Measurements from ENCODE around the gene TMEFF2.

TMEFF2 gene

GRCh38 chr2:192069417-192069816 is 125.3 kb downstream of the TMEFF2 start:
- no peak for DNase-seq

GRCh38 chr2:192068966-192069365 is 125.8 kb downstream of the TMEFF2 start:
- DNase-seq, result no peak

- DNase-seq, result no peak
Observed at GRCh38 chr2:192067631-192068030, 127.1 kb downstream of the TMEFF2 start.

- no peak for DNase-seq
Observed at GRCh38 chr2:192064459-192064858, 130.3 kb downstream of the TMEFF2 start.

- DNase-seq, result no peak
Observed at GRCh38 chr2:192060161-192060560, 134.6 kb downstream of the TMEFF2 start.

- DNase-seq, result no peak
Observed at GRCh38 chr2:192059266-192059665, 135.5 kb downstream of the TMEFF2 start.

- no peak for DNase-seq
Observed at GRCh38 chr2:192053921-192054320, 140.8 kb downstream of the TMEFF2 start.

GRCh38 chr2:192051533-192051932 is 143.2 kb downstream of the TMEFF2 start:
- peak in 1 of 56 donors; percentile 11 for DNase-seq

GRCh38 chr2:192049362-192049761 is 145.4 kb downstream of the TMEFF2 start:
- no peak for DNase-seq

- no peak for DNase-seq
Observed at GRCh38 chr2:192047315-192048107, 147.2 kb downstream of the TMEFF2 start.

- no peak for DNase-seq
Observed at GRCh38 chr2:192044496-192044895, 150.2 kb downstream of the TMEFF2 start.

- DNase-seq, result no peak
Observed at GRCh38 chr2:192043216-192043870, 151.4 kb downstream of the TMEFF2 start.

- DNase-seq, result no peak
Observed at GRCh38 chr2:192042126-192042525, 152.6 kb downstream of the TMEFF2 start.

GRCh38 chr2:192038110-192038509 is 156.6 kb downstream of the TMEFF2 start:
- no peak for DNase-seq

GRCh38 chr2:192035731-192036442 is 158.8 kb downstream of the TMEFF2 start:
- no peak for DNase-seq

- no peak for DNase-seq
Observed at GRCh38 chr2:192030856-192031255, 163.9 kb downstream of the TMEFF2 start.

GRCh38 chr2:192030289-192030688 is 164.4 kb downstream of the TMEFF2 start:
- DNase-seq, result no peak

- DNase-seq, result no peak
Observed at GRCh38 chr2:192029089-192029488, 165.6 kb downstream of the TMEFF2 start.

GRCh38 chr2:192026825-192027120 is 168.0 kb downstream of the TMEFF2 start:
- no peak for DNase-seq

GRCh38 chr2:192026059-192026824 is 168.5 kb downstream of the TMEFF2 start:
- no peak for DNase-seq

- no peak for DNase-seq
Observed at GRCh38 chr2:192025637-192026036, 169.1 kb downstream of the TMEFF2 start.

- no peak for DNase-seq
Observed at GRCh38 chr2:192023006-192023405, 171.7 kb downstream of the TMEFF2 start.

Data from amygdala (tissue), 56 donors.